Body of pancreas (tissue), 4 donors: Measurements from ENCODE around the gene SLC38A3.

Experiments used
- POLR2A ChIP-seq, 3 donors: fragments of 450-650 bp; IDR thresholded peaks; one replicate each; pipeline ENCODE4 v1.6.1; 2016; ENCODE audit warnings: antibody characterized with exemption in 3 of 3, mild to moderate bottlenecking in 2 of 3
- TF ChIP-seq, protein P1 (sequence below), 7 experiments: fragments of 450-650 bp in 4 of 7; fragments of 200-600 bp in 3 of 7; sonication (generic) in 3 of 7; IDR thresholded peaks; one replicate each; pipeline ENCODE4 v1.5.1; 2016 to 2019; ENCODE audit warnings: antibody characterized with exemption in 7 of 7

- TF ChIP-seq, protein P1, sequence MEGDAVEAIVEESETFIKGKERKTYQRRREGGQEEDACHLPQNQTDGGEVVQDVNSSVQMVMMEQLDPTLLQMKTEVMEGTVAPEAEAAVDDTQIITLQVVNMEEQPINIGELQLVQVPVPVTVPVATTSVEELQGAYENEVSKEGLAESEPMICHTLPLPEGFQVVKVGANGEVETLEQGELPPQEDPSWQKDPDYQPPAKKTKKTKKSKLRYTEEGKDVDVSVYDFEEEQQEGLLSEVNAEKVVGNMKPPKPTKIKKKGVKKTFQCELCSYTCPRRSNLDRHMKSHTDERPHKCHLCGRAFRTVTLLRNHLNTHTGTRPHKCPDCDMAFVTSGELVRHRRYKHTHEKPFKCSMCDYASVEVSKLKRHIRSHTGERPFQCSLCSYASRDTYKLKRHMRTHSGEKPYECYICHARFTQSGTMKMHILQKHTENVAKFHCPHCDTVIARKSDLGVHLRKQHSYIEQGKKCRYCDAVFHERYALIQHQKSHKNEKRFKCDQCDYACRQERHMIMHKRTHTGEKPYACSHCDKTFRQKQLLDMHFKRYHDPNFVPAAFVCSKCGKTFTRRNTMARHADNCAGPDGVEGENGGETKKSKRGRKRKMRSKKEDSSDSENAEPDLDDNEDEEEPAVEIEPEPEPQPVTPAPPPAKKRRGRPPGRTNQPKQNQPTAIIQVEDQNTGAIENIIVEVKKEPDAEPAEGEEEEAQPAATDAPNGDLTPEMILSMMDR (IDR thresholded peaks at IDR 0.05) = no peak
- no peak for TF ChIP-seq POLR2A (IDR thresholded peaks at IDR 0.05)
These were observed 31.5 kb downstream of the SLC38A3 start for GRCh38 chr3:50236484-50237132.
